Heart right ventricle (tissue), 16 donors: ENCODE measurements around the gene PTPRN. TPM values are rescaled to one million over a fixed set of nuclear protein-coding genes. Genes with fewer than 3 reads are reported as not detected.
"Not testable (repeated sequence)": the region's sequence is repeated elsewhere in the genome, so short reads cannot be mapped to it uniquely, and the experiment has no call there.

Source experiments
- ATAC-seq, 8 donors: fragments of 200-7000 bp; cut with Tn5 transposase; one replicate each; pipeline ENCODE4 v1.9.1; 2020; ENCODE audit warnings: mild to moderate bottlenecking in 8 of 8, moderate library complexity in 8 of 8, moderate number of reproducible peaks in 1 of 8
- DNase-seq, 2 donors: peaks; one replicate each; pipeline ENCODE4 v3.0.0-alpha.2; 2020
- H3K27ac ChIP-seq, 10 donors: fragments of 200-600 bp; sonication (generic) in 2 of 10; one replicate each; pipeline versions ENCODE4 v1.5.0 to v1.8.0; 2020 to 2022; ENCODE audit warnings: mild to moderate bottlenecking in 3 of 10
- H3K27me3 ChIP-seq, 7 donors: fragments of 200-600 bp; one replicate each; pipeline ENCODE4 v1.8.0; 2021 to 2022; ENCODE audit warnings: mild to moderate bottlenecking in 2 of 7
- H3K36me3 ChIP-seq, 9 donors: fragments of 200-600 bp; sonication (generic) in 1 of 9; one replicate each; pipeline versions ENCODE4 v1.5.0 to v1.8.0; 2020 to 2022; ENCODE audit warnings: mild to moderate bottlenecking in 2 of 9
- H3K4me1 ChIP-seq, 9 donors: fragments of 200-600 bp; sonication (generic) in 1 of 9; one replicate each; pipeline versions ENCODE4 v1.5.0 to v1.8.0; 2020 to 2022; ENCODE audit warnings: mild to moderate bottlenecking in 4 of 9
- H3K4me3 ChIP-seq, 10 donors: fragments of 200-600 bp; sonication (generic) in 2 of 10; one replicate each; pipeline versions ENCODE4 v1.5.0 to v1.8.0; 2020 to 2022; ENCODE audit warnings: mild to moderate bottlenecking in 7 of 10, moderate library complexity in 2 of 10
- H3K9me3 ChIP-seq, 11 donors: fragments of 200-600 bp in 10 of 11; sonication (generic) in 2 of 11; one replicate each; pipeline versions ENCODE4 v1.5.0 to v1.8.0; 2013 to 2022; ENCODE audit warnings: mild to moderate bottlenecking in 2 of 11, control low read depth in 1 of 11, moderate library complexity in 1 of 11
- WGBS, 2 donors: extraction: QIAGEN DNeasy Blood & Tissue Kit; methylation state at CpG; one replicate each; pipeline ENCODE4 v1.1.7; 2013; ENCODE audit warnings: inconsistent platforms in 1 of 2; 5-methylcytosine and 5-hydroxymethylcytosine counted together
- intact Hi-C, 10 donors: fragments of 100-400 bp; cut with DNase I; formaldehyde crosslinking; loops; one replicate each; pipeline versions ENCODE4 v1.11.1 to v1.14.2; 2022
- polyA plus RNA-seq, 2 donors: library from polyadenylated mRNA; stranded (reverse); fragments of 200-250 nt; gene quantifications; one replicate each; pipeline ENCODE4 v1.2.3, GENCODE V29; 2013
- total RNA-seq, 10 donors: library from RNA; stranded (reverse); fragmentation: NEBNext Ultra II Directional in 3 of 10; extraction: Animal tissue kit (Norgen Biotek cat#: 25700) in 3 of 10; gene quantifications; one replicate each; pipeline versions ENCODE4 v1.2.1 to v1.2.4, GENCODE V29; 2021 to 2023
- TF ChIP-seq, protein P1 (sequence below), 9 donors: fragments of 200-600 bp; sonication (generic) in 2 of 9; IDR thresholded peaks; one replicate each; pipeline versions ENCODE4 v1.5.0 to v1.8.0; 2021 to 2022; ENCODE audit warnings: antibody characterized with exemption in 9 of 9, mild to moderate bottlenecking in 5 of 9, moderate library complexity in 1 of 9
- donor health status: Arrhythmogenic right ventricular cardiomyopathy.
- donor health status: ischemic (EF 13 %, LVEDD 7.1; RV severe dilation, severe dysfunction).
- donor health status: healthy with polysubstance abuse.
- donor health status: DM: no; HTN: yes; CAD: no.
- donor health status: DM: no; HTN: no; CAD: no.
- donor health status: ischemic (EF 25% LVEDD 6.9; RV normal size, moderate dysfunction).
- donor health status: ischemic (EF 25% LVEDD 5.7; RV mildly dilated, moderate dysfunction).
- donor health status: healthy.
- donor health status: DM: yes; HTN: yes; CAD: no.
- donor health status: Ischemic cardiomyopathy.
- donor health status: ischemic (EF 35%, LVEDD 5.7; RV mildly dilated, moderate dysfunction).
- donor health status: nonischemic (EF 11% LVEDD 7.7; RV severe dilation, severe dysfunction).
- donor health status: DM: yes; HTN: yes; CAD: no.
- donor health status: PGD.
- donor health status: ischemic (EF 29% LVEDD 5.4; RV normal size, mild dysfunction).
- donor health status: nonischemic (EF 23%, LVEDD 6.1; RV moderate dilation, normal function).

Gene PTPRN
- total and polyA plus RNA-seq, 12 donors, result 0.09 to 0.51 (median 0.31) TPM; not detected in 5

DNA sequence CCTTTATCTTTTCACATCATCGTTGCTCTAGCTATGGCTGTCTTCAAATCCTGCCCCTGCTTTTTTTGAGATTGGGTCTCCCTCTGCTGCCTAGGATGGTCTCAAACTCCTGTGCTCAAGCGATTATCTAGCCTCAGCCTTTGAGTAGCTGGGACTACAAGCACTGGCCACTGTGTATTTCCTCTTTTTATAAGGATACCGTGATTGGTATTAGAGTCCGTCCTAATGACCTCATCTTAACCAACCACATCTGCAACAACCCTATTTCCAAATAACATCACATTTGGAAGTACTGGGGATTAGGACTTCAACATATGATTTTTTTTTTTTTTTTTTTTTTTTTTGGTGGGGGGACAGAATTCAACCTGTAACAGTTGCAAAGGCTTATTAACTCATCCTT lies 14.2 kb upstream of the PTPRN start:
- TF ChIP-seq, protein P1, sequence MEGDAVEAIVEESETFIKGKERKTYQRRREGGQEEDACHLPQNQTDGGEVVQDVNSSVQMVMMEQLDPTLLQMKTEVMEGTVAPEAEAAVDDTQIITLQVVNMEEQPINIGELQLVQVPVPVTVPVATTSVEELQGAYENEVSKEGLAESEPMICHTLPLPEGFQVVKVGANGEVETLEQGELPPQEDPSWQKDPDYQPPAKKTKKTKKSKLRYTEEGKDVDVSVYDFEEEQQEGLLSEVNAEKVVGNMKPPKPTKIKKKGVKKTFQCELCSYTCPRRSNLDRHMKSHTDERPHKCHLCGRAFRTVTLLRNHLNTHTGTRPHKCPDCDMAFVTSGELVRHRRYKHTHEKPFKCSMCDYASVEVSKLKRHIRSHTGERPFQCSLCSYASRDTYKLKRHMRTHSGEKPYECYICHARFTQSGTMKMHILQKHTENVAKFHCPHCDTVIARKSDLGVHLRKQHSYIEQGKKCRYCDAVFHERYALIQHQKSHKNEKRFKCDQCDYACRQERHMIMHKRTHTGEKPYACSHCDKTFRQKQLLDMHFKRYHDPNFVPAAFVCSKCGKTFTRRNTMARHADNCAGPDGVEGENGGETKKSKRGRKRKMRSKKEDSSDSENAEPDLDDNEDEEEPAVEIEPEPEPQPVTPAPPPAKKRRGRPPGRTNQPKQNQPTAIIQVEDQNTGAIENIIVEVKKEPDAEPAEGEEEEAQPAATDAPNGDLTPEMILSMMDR (IDR thresholded peaks at IDR 0.05), result no peak
- Histone ChIP-seq H3K36me3 (no peaks in the 10 kb centered on the region), H3K9me3 (no peaks in the 10 kb centered on the region), H3K27ac (no peak overlapping the region), H3K4me1 (no peaks in the 10 kb centered on the region), H3K27me3 (peaks cover 0 to 84% (median 30%) of the 10 kb centered on the region in 7 donors), H3K4me3 (no peak overlapping the region)
- ATAC-seq (no peak), DNase-seq (no peak)
- intact Hi-C loops, result no loop called here
- WGBS, 2 donors, result 66 to 68% methylated on average over 4 of the region's 4 CpGs

DNA sequence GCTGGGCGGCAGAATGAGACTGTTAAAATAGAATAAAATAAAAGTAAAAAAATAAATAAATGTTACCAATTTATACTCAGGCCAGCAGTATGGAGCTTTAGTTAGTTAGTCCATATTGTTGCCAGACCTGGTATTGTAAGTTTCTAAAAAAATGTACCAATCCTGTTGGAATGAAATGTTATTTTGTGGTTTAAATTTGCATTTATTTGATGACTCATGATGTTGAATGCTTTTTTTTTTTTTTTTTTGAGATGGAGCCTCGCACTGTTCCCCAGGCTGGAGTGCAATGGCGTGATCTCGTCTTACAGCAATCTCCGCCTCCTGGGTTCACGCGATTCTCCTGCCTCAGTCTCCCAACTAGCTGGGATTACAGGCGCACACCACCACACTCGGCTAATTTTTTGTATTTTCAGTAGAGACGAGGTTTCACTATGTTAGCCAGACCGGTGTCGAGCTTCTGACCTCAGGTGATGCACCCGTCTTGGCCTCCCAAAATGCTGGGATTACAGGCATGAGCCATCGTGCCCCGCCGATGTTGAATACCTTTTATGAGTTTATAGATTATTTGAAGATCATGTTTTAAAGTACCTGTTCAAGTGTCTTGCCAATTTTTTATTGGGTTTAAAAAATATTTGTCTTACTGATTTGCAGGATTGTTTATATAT lies 5.7 kb upstream of the PTPRN start:
- no peaks in the 10 kb centered on the region for H3K4me1 ChIP-seq
- TF ChIP-seq, protein P1 (IDR thresholded peaks at IDR 0.05), result no peak

DNA sequence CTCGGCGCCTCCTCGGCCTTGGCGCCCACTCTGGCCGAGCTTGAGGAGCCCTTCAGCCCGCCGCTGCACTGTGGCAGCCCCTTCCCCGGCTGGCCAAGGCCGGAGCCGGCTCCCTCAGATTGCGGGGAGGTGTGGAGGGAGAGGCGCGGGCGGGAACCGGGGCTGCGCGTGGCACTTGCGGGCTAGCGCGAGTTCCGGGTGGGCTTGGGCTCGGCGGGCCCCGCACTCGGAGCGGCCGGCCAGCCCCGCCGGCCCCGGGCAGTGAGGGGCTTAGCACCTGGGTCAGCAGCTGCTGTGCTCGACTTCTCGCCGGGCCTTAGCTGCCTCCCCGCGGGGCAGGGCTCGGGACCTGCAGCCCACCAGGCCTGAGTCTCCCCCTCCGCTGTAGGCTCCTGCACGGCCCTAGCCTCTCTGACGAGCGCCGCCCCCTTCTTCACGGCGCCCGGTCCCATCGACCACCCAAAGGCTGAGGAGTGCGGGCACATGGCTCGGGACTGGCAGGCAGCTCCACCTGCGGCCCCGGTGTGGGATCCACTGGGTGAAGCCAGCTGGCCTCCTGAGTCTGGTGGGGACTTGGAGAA lies 3.6 kb upstream of the PTPRN start:
- 88 to 93% methylated on average over 47 to 49 of the region's 49 CpGs for WGBS, 2 donors

More for the DNA sequence above, 5.7 kb upstream of the PTPRN start:
- intact Hi-C loops, result no loop called here
- H3K36me3 ChIP-seq, result no peaks in the 10 kb centered on the region
- ATAC-seq (no peak), DNase-seq (no peak)
- WGBS, 2 donors, result 92% methylated on average over 16 of the region's 16 CpGs
- H3K27ac ChIP-seq, result no peak overlapping the region
- no peaks in the 10 kb centered on the region for H3K9me3 ChIP-seq
- H3K4me3 ChIP-seq, result no peak overlapping the region
- H3K27me3 ChIP-seq, result peaks cover 0 to 41% (median 28%) of the 10 kb centered on the region in 7 donors

DNA sequence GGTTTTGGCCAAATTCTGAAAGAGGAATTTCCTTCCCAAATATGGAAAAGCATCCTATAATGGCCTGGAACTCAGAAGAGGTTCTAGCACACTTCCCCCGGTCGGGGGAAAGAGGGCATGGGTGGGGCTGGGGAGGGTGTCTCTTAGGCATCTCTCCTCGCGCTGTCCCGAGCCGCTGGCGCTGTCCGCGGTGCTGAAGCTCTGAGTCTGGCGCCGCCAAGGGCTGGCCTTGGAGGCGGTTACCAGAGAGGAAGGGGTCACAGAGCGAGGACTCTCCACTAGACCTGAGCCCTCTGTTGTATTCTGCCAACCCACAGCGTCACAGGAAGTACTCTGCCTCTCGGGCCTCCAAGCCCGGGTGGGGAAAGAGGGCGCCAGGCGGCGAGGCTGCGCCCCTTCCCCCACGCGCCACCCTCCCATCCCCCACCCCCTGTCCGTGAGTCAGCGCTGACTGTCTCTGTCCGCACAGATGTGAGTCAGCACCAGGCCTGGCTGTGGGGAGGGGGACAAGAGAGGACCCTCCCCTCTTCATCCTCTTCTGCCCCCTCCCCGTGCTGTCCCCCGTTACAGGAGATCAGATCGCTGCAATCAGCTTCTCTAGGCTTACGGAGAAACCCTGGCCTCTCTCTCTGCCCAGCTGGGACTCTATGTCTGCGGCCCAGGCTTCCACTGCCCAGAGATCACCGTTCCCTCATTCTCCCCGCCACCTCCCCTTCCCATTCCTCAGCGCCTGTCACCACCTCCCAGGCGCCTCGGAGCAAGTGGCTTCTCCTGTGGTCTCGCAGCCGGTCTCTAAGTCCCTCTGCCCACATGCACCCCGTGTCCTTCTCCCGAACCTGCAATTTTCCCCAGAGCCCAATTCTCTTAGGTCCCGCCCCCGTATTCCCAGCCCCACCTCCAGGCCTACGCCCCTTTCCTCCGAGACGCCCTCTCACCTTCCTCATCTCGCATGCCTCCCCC lies 779 bp downstream of the PTPRN start:
- peak; percentile 57 to 72 for DNase-seq
- H3K4me3 ChIP-seq, result peak overlapping the region in 2 of 10 donors; percentile 19 to 23
- TF ChIP-seq, protein P1 (IDR thresholded peaks at IDR 0.05), result no peak
- ATAC-seq, result peak; percentile 70 to 85 (median 81)
- intact Hi-C loops, result loop anchor here in 1 of 10 donors (10.0 kb wide), 1 partner anchor 254 kb away; no protein-coding TSS in a partner anchor
- no peaks in the 10 kb centered on the region for H3K9me3 ChIP-seq
- WGBS, 2 donors, result 2 to 3% methylated on average over 43 to 45 of the region's 45 CpGs
- H3K36me3 ChIP-seq, result no peaks in the 10 kb centered on the region
- H3K27me3 ChIP-seq, result peaks cover 5 to 77% (median 67%) of the 10 kb centered on the region in 7 donors
- H3K27ac ChIP-seq, result no peak overlapping the region
- peaks cover 0 to 5% (median 0%) of the 10 kb centered on the region in 9 donors for H3K4me1 ChIP-seq

More for the DNA sequence above, 3.6 kb upstream of the PTPRN start:
- DNase-seq, intact Hi-C loops, H3K4me3 ChIP-seq, ATAC-seq, H3K36me3 ChIP-seq, H3K27ac ChIP-seq, H3K4me1 ChIP-seq, H3K9me3 ChIP-seq: not testable (repeated sequence)
- H3K27me3 ChIP-seq, result peaks cover 5 to 50% (median 42%) of the 10 kb centered on the region in 7 donors
